Endometrial microvascular endothelial cells (primary cell): ENCODE measurements around the gene BRINP1. TPM values are rescaled to one million over a fixed set of nuclear protein-coding genes. Genes with fewer than 3 reads are reported as not detected.

Source experiments
- in situ Hi-C: cut with HindIII; loops from 2 replicates; pipeline ENCODE4 v1.10.0; 2017; ENCODE audit warnings: low sequenced_read_pairs, low pct_unique_long_range_greater_than_20kb; ENCODE audit errors: inconsistent ontology term
- total RNA-seq: library from RNA; depleted of rRNA; stranded (reverse); fragments of >200 nt; gene quantifications from one replicate; pipeline ENCODE4 v1.2.3, GENCODE V29; 2015; ENCODE audit errors: inconsistent ontology term

BRINP1 gene
- not detected for total RNA-seq

- in situ Hi-C loops = no loop called here
These were observed at the start of gene BRINP1 for GRCh38 chr9:119368681-119369581. Gene BRINP1 (minus strand): TSS chr9:119369435. CDS start chr9:119313355, 56,080 bp downstream.

- in situ Hi-C loops = no loop called here
These were observed 49.5 kb upstream of the BRINP1 start for GRCh38 chr9:119418721-119419120.

- in situ Hi-C loops = no loop called here
These were observed 47.6 kb upstream of the BRINP1 start for GRCh38 chr9:119416793-119417192.

GRCh38 chr9:119412399-119412798, 43.2 kb upstream of the BRINP1 start:
- in situ Hi-C loops = no loop called here

GRCh38 chr9:119409552-119409951, 40.3 kb upstream of the BRINP1 start:
- in situ Hi-C loops = no loop called here

GRCh38 chr9:119400606-119401005, 31.4 kb upstream of the BRINP1 start:
- in situ Hi-C loops = no loop called here

GRCh38 chr9:119398350-119398749, 29.1 kb upstream of the BRINP1 start:
- in situ Hi-C loops = no loop called here

- in situ Hi-C loops = no loop called here
These were observed 22.6 kb upstream of the BRINP1 start for GRCh38 chr9:119391878-119392277.

- in situ Hi-C loops = no loop called here
These were observed 6.7 kb upstream of the BRINP1 start for GRCh38 chr9:119375892-119376291.

- in situ Hi-C loops = no loop called here
These were observed 3.7 kb upstream of the BRINP1 start for GRCh38 chr9:119372951-119373350.

- in situ Hi-C loops = no loop called here
These were observed 1.6 kb upstream of the BRINP1 start for GRCh38 chr9:119370816-119371215.

- in situ Hi-C loops = no loop called here
These were observed 588 bp upstream of the BRINP1 start for GRCh38 chr9:119369680-119370366.

GRCh38 chr9:119368179-119368578, 1.1 kb downstream of the BRINP1 start:
- in situ Hi-C loops = no loop called here

- in situ Hi-C loops = no loop called here
These were observed 1.6 kb downstream of the BRINP1 start for GRCh38 chr9:119367683-119368075.

GRCh38 chr9:119366909-119367682, 2.1 kb downstream of the BRINP1 start:
- in situ Hi-C loops = no loop called here

- in situ Hi-C loops = no loop called here
These were observed 3.8 kb downstream of the BRINP1 start for GRCh38 chr9:119365291-119366027.

- in situ Hi-C loops = no loop called here
These were observed 9.0 kb downstream of the BRINP1 start for GRCh38 chr9:119360237-119360636.

- in situ Hi-C loops = no loop called here
These were observed 11.7 kb downstream of the BRINP1 start for GRCh38 chr9:119357336-119358096.
